RPMI7951 (cell line): ENCODE measurements around the gene DNMT3A. TPM values are rescaled to one million over a fixed set of nuclear protein-coding genes. Genes with fewer than 3 reads are reported as not detected.

Source experiments
- DNase-seq: peaks from one replicate; pipeline ENCODE4 v3.0.0-alpha.2; 2012; ENCODE audit warnings: low read depth
- total RNA-seq: library from RNA; depleted of rRNA; stranded (reverse); fragments of >200 nt; shearing (Covaris generic); gene quantifications from 2 replicates; pipeline ENCODE4 v1.2.3, GENCODE V29; 2014

Gene DNMT3A
- total RNA-seq, 1 experiment from 2014 or later, result 1.4 TPM

- peak; percentile 33 for DNase-seq
Measured at GRCh38 chr2:25347205-25347815, 5.6 kb upstream of the DNMT3A start.

GRCh38 chr2:25343187-25343825 lies 1.6 kb upstream of the DNMT3A start:
- DNase-seq, result no peak

GRCh38 chr2:25342372-25343186 lies 854 bp upstream of the DNMT3A start:
- peak; percentile 73 for DNase-seq

- DNase-seq, result no peak
Measured at GRCh38 chr2:25341011-25341727, 556 bp downstream of the DNMT3A start.

DNA sequence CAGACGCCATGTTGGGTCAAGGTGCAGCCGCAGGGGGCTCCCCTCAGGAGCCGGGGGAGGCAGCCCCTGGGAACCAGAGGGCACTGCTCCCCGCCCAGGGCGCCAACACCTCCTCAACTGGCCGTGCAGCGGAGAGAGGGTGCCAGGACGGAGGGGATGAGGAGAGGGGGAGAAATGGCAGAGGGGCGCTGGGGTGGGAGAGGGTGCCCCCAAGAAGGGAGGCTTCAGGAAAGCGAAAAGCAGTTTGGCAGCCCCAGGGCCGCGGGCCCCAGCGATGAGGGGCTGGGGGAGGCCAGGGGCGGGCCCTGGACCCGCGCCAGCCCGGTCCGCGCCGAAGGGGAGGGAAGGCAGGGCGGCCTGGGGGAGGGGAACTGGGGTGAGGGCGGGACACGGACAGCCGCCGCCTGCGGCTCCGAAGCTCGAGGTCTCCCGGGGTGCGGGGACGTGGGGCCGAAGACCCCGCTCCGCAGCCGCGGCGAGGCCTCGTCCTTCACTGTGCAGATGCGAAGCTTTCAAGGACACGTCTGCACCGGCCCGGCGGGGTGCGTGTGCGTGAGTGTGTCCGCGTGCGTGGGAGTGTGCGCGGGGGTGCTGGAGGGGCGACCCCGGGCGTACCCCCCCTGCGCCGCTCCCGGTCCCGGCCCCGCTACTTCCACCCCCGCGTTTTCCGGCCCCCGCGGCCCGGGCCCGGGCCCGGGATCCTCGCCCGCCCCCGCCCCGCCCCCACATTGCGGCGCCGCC lies 1.4 kb downstream of the DNMT3A start:
- no peak for DNase-seq

- no peak for DNase-seq
Measured at GRCh38 chr2:25339791-25340180, 1.9 kb downstream of the DNMT3A start.

DNA sequence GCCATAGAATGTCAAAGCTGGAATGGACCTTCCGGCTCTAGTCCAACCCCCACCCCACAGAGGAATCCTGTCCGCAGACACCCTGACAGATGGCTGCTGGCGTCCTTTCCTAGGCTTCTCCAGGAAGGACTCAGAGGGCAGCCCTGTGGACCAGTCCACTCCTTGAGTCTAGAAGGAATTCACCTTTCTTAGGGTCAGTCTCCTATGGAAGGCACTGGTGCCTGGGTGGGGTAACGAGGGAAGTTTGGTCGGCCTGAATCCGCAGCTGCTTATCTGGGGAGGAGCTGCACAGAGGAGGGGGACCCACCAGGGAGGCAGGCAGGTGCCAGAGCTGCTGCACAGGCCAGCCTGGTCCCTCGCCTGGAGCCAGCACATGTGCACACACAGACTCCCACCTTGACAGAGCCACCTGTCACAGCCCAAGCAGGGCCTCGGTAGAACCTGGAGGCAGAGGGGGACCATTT lies 2.5 kb downstream of the DNMT3A start:
- DNase-seq, result no peak

DNA sequence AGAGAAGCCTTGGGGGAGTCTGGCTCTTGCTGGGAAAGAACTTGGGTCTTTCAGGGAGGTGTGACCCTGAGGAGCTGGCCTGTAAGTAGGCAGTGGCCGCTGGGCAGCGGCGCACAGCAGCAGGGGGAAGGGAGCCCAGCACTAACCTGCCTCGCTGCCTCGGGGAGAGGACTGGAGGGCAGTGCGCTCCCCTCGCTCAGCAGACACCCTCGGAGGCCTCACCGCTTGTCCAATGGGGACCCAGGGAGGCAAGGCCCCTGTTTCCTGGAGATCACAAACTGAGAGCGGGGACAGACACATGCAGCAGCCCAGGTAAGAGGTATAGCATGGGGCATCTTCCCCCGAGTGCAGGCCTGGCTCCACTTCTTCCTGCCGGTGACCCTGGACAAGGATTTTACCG lies 3.3 kb downstream of the DNMT3A start:
- no peak for DNase-seq

GRCh38 chr2:25337891-25338290 lies 3.8 kb downstream of the DNMT3A start:
- no peak for DNase-seq

- DNase-seq, result no peak
Measured at GRCh38 chr2:25337276-25337675, 4.4 kb downstream of the DNMT3A start.

DNA sequence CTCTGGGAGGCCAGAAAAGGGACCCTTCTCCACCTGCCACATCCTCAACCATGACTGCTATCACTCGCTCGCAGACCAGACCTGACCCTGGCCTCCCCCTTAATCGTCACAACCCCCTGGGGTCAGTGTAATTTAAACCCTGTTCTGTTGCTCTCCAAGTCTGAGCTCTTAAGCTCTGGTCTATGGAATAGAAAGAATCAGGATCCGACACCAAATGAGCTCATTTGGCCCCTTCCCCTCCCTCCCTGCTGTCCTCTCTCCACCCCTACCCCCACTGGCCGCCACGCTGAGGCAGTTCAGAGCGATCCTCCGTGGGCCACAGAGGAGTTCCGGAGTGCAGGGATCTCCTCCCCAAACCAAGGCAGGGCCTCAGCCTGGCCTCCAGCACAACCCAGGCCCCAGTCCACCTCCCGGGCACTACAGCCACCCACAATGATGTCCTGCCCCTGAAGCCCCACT lies 5.3 kb downstream of the DNMT3A start:
- no peak for DNase-seq

GRCh38 chr2:25335971-25336370 lies 5.8 kb downstream of the DNMT3A start:
- no peak for DNase-seq

- no peak for DNase-seq
Measured at GRCh38 chr2:25335204-25335603, 6.5 kb downstream of the DNMT3A start.

DNA sequence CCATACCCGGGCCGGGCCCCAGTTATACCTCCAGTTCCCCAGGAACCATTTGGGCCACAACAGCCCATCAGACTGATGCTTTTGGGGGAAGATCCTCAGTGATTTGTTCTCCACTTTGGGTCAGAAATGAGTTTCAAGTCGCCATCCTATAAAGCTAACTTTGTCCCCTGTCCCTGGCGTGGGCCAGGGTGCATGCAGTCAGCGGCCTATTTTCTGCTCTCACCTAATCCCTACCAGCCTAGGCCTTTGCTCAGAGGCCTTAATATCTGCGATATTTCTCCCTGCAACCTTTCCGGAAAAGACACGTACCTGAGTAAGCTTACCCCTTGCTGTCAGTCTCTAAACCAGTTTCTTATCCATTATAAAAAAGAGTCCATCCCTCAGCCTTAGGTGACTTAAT lies 7.2 kb downstream of the DNMT3A start:
- DNase-seq, result no peak

DNA sequence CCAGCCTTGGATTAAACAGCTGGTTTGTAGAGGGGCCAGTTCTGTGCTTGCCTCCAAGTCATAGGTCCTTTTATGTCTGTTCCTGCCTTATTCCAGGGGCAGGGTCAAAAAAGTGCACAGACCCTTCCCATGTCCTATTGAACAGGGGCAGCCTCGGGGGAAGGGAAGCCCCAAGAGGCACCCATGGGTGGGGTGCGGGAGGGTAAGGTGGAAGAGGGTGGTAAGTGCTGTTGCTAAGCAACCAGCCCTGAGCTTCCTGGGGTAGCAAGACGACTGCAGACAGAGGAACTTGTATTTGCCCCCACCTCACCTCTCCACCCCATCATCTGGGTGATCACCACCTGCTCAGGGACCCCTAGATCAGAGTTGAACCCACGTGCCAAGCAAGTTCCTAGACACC lies 7.7 kb downstream of the DNMT3A start:
- no peak for DNase-seq

- peak; percentile 48 for DNase-seq
Measured at GRCh38 chr2:25332571-25332970, 9.2 kb downstream of the DNMT3A start.

DNA sequence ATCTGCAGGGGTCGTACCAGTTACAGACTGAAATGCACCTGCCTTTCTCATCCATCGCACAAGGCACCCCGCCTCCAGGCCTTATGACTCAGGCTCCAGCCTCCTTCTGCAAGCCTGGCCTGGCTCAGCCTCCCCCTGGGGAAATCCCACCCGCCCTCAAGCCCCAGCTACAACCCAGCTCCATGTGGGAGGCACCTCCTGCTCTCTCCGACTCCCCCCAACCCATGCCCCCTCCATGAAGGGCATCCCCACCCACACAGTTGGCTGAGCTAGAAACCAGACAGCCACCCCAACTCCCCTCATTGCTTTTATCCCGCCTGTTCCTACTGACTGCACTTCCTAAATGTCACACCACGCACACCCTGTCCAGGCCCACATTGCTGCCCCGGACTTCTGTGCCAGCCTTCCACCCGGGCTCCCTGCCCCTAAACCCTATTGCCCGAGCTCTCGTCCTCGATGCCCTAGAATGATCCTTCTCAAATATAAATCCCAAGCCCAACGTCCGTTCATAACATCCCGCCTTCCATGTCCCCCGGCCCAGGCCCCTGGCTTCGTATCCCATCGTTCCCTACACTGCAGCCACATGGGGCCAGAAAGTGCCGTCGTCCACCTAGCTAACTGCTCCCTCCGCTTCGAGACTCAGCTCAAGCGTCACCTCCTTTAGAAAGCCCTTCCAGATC lies 9.9 kb downstream of the DNMT3A start:
- DNase-seq, result no peak

GRCh38 chr2:25330937-25331336 lies 10.8 kb downstream of the DNMT3A start:
- DNase-seq, result no peak

DNA sequence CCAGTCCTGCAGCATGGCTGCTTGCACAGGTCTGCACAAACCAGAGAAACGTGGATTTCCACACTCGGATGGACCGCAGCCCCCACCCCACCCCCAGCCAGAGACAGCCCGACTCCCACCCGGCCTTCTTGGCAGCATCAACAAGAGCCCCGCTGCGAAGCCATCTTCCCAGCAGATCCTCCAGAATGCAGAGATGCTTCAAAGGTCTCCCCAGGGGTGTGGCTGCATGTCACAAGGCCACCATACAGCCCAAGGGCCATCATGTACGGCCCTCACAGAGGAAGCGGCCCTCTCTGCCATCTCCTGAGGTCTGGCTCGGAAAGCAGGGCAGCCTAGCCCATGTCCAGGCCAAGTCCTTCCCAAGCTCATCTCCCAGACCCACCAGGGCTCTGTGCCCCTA lies 11.5 kb downstream of the DNMT3A start:
- no peak for DNase-seq

- no peak for DNase-seq
Measured at GRCh38 chr2:25328152-25329085, 13.3 kb downstream of the DNMT3A start.
